K562 (cell line): Measurements from ENCODE around the gene ETS2. TPM values are rescaled to one million over a fixed set of nuclear protein-coding genes. Genes with fewer than 3 reads are reported as not detected.

Experiments used
- ARID2 ChIP-seq: fragments of 450-650 bp; IDR thresholded peaks from 2 replicates; pipeline ENCODE4 v1.6.1; 2017; ENCODE audit warnings: antibody characterized with exemption, mild to moderate bottlenecking
- ATF1 ChIP-seq, 2 experiments: fragments of 450-650 bp in 1 of 2; IDR thresholded peaks; 2 replicates each; pipeline ENCODE4 v1.6.1; 2016; ENCODE audit warnings: missing compliant biosample characterization in 1 of 2, missing genetic modification characterization in 1 of 2
- BCOR ChIP-seq: fragments of 450-650 bp; IDR thresholded peaks from 2 replicates; pipeline ENCODE4 v1.6.1; 2016
- ELF4 ChIP-seq: fragments of 450-650 bp; formaldehyde crosslinking; IDR thresholded peaks from 2 replicates; pipeline ENCODE4 v1.4.0; 2022; ENCODE audit warnings: missing genetic modification characterization
- HSF4 ChIP-seq: fragments of 250-450 bp; sonication (Bioruptor Pico); IDR thresholded peaks from 2 replicates; pipeline ENCODE4 v2.1.2; 2022; ENCODE audit warnings: mild to moderate bottlenecking, moderate library complexity, borderline replicate concordance
- JUN ChIP-seq, 2 experiments: sonication (generic) in 1 of 2; formaldehyde crosslinking in 1 of 2; IDR thresholded peaks; 2 replicates each; pipeline versions ENCODE4 v1.6.1 to v1.8.0; 2012 to 2022; ENCODE audit warnings: borderline replicate concordance in 2 of 2, mild to moderate bottlenecking in 2 of 2, improper control_type of control experiment in 1 of 2, low read depth in 1 of 2, low read length in 1 of 2, missing genetic modification reagents in 1 of 2
- MCM2 ChIP-seq: fragments of 450-650 bp; IDR thresholded peaks from 2 replicates; pipeline ENCODE4 v1.6.1; 2017; ENCODE audit warnings: low read depth, mild to moderate bottlenecking
- NKRF ChIP-seq: fragments of 450-650 bp; IDR thresholded peaks from 2 replicates; pipeline ENCODE4 v1.6.1; 2016; ENCODE audit warnings: borderline replicate concordance
- NONO ChIP-seq, 2 experiments: fragments of 200-400 bp in 1 of 2; fragments of 450-650 bp in 1 of 2; formaldehyde crosslinking in 1 of 2; IDR thresholded peaks; 2 replicates each; pipeline ENCODE4 v1.6.1; 2017; ENCODE audit warnings: low read depth in 2 of 2, mild to moderate bottlenecking in 2 of 2, moderate library complexity in 2 of 2, low read length in 1 of 2
- TAL1 ChIP-seq: fragments of 450-650 bp; IDR thresholded peaks from 2 replicates; pipeline ENCODE4 v1.6.1; 2016; ENCODE audit warnings: mild to moderate bottlenecking
- TFAP4 ChIP-seq: sonication (generic); formaldehyde crosslinking; IDR thresholded peaks from 2 replicates; pipeline ENCODE4 v1.8.0; 2022; ENCODE audit warnings: missing genetic modification reagents, mild to moderate bottlenecking, moderate library complexity, borderline replicate concordance
- TOE1 ChIP-seq, 2 experiments: fragments of 450-650 bp in 1 of 2; sonication (generic) in 1 of 2; formaldehyde crosslinking in 1 of 2; IDR thresholded peaks; 2 replicates each; pipeline versions ENCODE4 v1.7.1 to v1.8.0; 2016 to 2022; ENCODE audit warnings: borderline replicate concordance in 2 of 2, mild to moderate bottlenecking in 2 of 2, antibody characterized with exemption in 1 of 2, inconsistent platforms in 1 of 2, low read depth in 1 of 2, missing genetic modification reagents in 1 of 2, moderate library complexity in 1 of 2
- ZBTB11 ChIP-seq, 3 experiments: fragments of 200-800 bp in 1 of 3; fragments of 250-450 bp in 1 of 3; fragments of 450-650 bp in 1 of 3; sonication (Bioruptor Pico) in 1 of 3; sonication (Bioruptor generic) in 1 of 3; formaldehyde crosslinking in 1 of 3; IDR thresholded peaks; 2 replicates each; pipeline versions ENCODE4 v1.6.1 to v1.8.0; 2016 to 2022; ENCODE audit warnings: mild to moderate bottlenecking in 2 of 3, missing genetic modification characterization in 2 of 3, missing compliant biosample characterization in 1 of 3, moderate library complexity in 1 of 3
- ZFP91 ChIP-seq: sonication (generic); formaldehyde crosslinking; IDR thresholded peaks from 2 replicates; pipeline ENCODE4 v1.8.0; 2022; ENCODE audit warnings: mild to moderate bottlenecking, missing genetic modification reagents
- ZNF589 ChIP-seq: fragments of 200-800 bp; sonication (Bioruptor generic); IDR thresholded peaks from 2 replicates; pipeline ENCODE4 v1.6.1; 2016; ENCODE audit warnings: low read depth, missing genetic modification characterization, missing compliant biosample characterization
- ZNF644 ChIP-seq: fragments of 200-800 bp; sonication (Bioruptor generic); IDR thresholded peaks from 2 replicates; pipeline ENCODE4 v1.6.1; 2016; ENCODE audit warnings: low read depth, missing genetic modification characterization, missing compliant biosample characterization
- polyA plus RNA-seq, 8 experiments: library from polyadenylated mRNA; depleted of rRNA in 4 of 8; stranded (reverse) in 5 of 8; unstranded in 3 of 8; fragments of >200 nt; fragmentation: Nextera tagmentation in 2 of 8; fragmentation: Illumina TruSeq in 1 of 8; extraction: Ambion mirVana in 2 of 8; extraction: Trizol in 1 of 8; gene quantifications; 2 replicates each; pipeline versions ENCODE4 v1.2.1 to v1.2.3, GENCODE V29; 2011 to 2014; ENCODE audit warnings: inconsistent platforms in 1 of 8, missing spikeins in 1 of 8
- total RNA-seq, 7 experiments: library from RNA; depleted of rRNA in 6 of 7; stranded (reverse); fragments of >200 nt in 6 of 7; fragmentation: Illumina TruSeq in 2 of 7; extraction: Trizol in 2 of 7; gene quantifications; 2 replicates each; pipeline versions ENCODE4 v1.2.1 to v1.2.3, GENCODE V29; 2011 to 2021; ENCODE audit warnings: low replicate concordance in 1 of 7

The ETS2 gene
- total and polyA plus RNA-seq, 9 of the 15 experiments (the other 6 are each of a cell fraction or from before 2014, with no cell fraction given), result 1.7 to 24.4 (median 12.2) TPM

- peak; percentile 90 for TF ChIP-seq TOE1 (IDR thresholded peaks at IDR 0.05; ENCODE audit: borderline replicate concordance)
- no peak for TF ChIP-seq TOE1 (CRISPR knock-in tag; IDR thresholded peaks at IDR 0.05; ENCODE audit: borderline replicate concordance, low read depth)
- peak; percentile 72 to 94; a peak in 3 of 4 replicates for TF ChIP-seq NONO (IDR thresholded peaks at IDR 0.05; ENCODE audit: low read depth in 2 of 2, low read length in 1 of 2)
- TF ChIP-seq TAL1, result 0 out of 2 replicates have a peak, but pooled peaks have one; percentile 12
- TF ChIP-seq MCM2, result no peak
- peak in 1 of 3 experiments; percentile 69; a peak in 2 of 6 replicates for TF ChIP-seq ZBTB11 (CRISPR knock-in tag; IDR thresholded peaks at IDR 0.05)
- TF ChIP-seq BCOR, result peak; percentile 88
- TF ChIP-seq ZNF589, result peak; percentile 91
- peak; percentile 89 for TF ChIP-seq ELF4 (CRISPR knock-in tag)
- TF ChIP-seq TFAP4 (CRISPR knock-in tag), result peak; percentile 84
- no peak for TF ChIP-seq HSF4 (CRISPR knock-in tag)
- TF ChIP-seq ATF1 (CRISPR knock-in tag; IDR thresholded peaks at IDR 0.05), result no peak
- peak; percentile 42 for TF ChIP-seq ATF1 (tag; IDR thresholded peaks at IDR 0.05)
- peak; percentile 5; the same call in 1 of the 2 replicates for TF ChIP-seq JUN (IDR thresholded peaks at IDR 0.05; ENCODE audit: borderline replicate concordance, low read depth, low read length)
- no peak for TF ChIP-seq JUN (CRISPR knock-in tag; IDR thresholded peaks at IDR 0.05; ENCODE audit: borderline replicate concordance)
- 0 out of 2 replicates have a peak, but pooled peaks have one; percentile 20 for TF ChIP-seq ZFP91
- TF ChIP-seq ARID2, result peak; percentile 63
- TF ChIP-seq ZNF644 (tag), result no peak
- peak; percentile 90; the same call in 1 of the 2 replicates for TF ChIP-seq NKRF
Measured at GRCh38 chr21:38805328-38806152, at the start of gene ETS2 (continued).
